GM19397 (cell line): Measurements from ENCODE around the gene SPATA4.
"Not testable (repeated sequence)": the region's sequence is repeated elsewhere in the genome, so short reads cannot be mapped to it uniquely, and the experiment has no call there.

Source experiments
- ATAC-seq: cut with Tn5 transposase; IDR thresholded peaks from one replicate; pipeline ENCODE4 v1.9.1; 2021; ENCODE audit warnings: mild to moderate bottlenecking, moderate library complexity; ENCODE audit not compliant: unreplicated experiment

The SPATA4 gene

DNA sequence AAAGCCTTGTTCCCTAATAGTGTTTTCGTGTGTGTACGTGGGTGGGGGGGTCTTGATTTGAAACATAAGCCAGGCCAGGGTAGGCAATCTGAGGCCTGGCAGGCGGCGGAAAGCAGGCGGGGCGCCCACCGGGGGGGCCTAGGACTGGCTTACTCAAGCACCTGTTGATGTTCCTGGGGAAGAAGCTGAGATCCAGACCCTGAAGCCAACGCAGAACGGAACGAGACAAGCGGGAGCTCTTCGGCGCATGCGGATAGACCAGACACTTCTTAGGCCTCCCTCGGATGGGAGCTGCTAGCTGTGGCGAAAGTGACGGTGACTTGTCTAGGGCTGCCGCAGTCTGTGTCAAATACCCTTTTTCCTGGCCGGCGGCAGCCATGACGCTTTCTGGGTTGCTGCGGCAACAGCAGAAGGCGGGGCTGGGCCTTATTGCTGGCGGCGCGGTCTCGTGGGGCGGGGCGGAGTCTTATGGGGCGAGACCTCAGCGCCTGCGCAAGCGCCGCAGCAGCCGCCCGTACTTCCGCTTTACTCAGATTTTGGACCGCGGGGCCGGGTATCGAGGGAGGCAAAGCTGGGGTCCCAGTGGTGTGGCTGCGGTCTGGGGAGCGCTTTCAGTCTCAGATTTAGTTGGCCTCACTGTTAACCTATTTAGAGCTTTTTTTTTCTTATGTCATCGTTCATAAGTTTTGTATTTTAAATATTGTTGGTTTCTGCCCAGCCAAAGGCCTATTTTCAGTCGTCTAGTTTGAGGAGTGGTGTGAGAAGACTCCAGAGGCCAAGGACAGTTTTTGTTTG lies at the start of gene SPATA4:
TSS of gene SPATA4 (minus strand) at position 402 of the 795 bp plus-strand sequence. CDS start at position 379, 23 bp downstream.
- peak; percentile 99 for ATAC-seq

DNA sequence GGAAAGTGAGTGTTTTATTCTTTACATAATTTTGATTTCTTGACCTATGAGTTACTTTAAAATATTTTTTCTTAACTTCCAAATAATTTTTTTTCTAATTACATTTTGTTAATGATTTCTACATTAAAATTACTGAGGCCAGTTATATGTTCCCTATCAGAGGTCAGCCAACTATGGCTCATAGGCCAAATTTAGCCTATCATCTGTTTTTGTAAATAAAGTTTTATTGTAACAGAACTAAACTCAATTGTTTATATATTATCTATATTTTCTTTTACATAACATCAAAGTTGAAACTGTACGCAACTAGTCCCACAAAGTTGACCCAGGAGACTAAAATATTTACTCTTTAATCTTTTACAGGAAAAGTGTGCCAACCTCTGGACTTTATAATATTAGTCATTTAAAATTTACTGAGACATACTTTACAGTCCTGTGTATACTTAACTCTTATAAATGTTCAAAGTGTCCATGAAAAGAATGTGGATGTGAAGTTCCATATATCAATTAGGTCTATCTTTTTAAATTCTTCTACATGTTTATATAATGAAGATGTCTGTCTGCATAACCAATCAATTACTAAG lies 47.5 kb upstream of the SPATA4 start:
- no peak for ATAC-seq

DNA sequence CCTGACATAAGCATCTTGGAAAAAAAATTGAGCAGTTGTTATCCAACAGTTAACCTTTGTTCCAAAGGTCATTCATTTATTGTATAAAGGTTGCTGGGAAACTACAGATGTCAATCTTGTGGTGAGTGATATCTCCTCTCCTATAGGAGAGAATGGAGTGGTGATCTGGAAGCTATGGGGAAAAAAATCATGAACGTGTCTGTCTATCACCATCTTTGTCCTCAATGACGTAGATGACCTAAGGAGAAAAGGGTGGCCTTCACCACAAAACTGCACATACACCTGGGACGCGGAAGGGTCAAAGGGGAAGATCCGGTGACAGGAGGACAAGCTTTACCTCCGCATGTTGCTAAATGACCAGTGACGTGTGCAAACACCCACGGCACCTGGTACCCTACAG lies 46.3 kb upstream of the SPATA4 start:
- no peak for ATAC-seq

- ATAC-seq = no peak
Measured at GRCh38 chr4:176238826-176239225, 43.4 kb upstream of the SPATA4 start.

- no peak for ATAC-seq
Measured at GRCh38 chr4:176238157-176238610, 42.8 kb upstream of the SPATA4 start.

- no peak for ATAC-seq
Measured at GRCh38 chr4:176236946-176237345, 41.6 kb upstream of the SPATA4 start.

GRCh38 chr4:176230836-176231235 lies 35.5 kb upstream of the SPATA4 start:
- no peak for ATAC-seq

- ATAC-seq = no peak
Measured at GRCh38 chr4:176229645-176230044, 34.3 kb upstream of the SPATA4 start.

- no peak for ATAC-seq
Measured at GRCh38 chr4:176226736-176227135, 31.4 kb upstream of the SPATA4 start.

- no peak for ATAC-seq
Measured at GRCh38 chr4:176223561-176223960, 28.2 kb upstream of the SPATA4 start.

DNA sequence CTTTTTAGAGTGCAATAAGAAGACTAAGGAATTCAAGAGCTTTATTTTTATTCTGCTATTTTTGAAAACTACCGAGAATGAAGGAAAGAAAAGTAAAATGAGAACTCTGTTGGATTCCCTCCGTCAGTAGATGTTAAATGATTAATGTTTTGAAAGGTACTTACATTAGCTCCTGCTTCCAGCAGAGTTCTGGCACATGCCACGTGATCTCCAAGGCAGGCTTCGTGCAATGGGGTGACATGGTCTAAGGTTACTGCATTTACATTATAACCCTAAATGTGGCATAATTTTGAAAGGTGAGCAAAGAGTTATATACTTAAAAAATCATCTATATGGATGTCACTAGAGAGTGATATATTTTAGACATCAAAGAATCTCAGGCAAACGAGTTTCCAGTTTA lies 26.8 kb upstream of the SPATA4 start:
- no peak for ATAC-seq

- no peak for ATAC-seq
Measured at GRCh38 chr4:176217510-176217909, 22.1 kb upstream of the SPATA4 start.

DNA sequence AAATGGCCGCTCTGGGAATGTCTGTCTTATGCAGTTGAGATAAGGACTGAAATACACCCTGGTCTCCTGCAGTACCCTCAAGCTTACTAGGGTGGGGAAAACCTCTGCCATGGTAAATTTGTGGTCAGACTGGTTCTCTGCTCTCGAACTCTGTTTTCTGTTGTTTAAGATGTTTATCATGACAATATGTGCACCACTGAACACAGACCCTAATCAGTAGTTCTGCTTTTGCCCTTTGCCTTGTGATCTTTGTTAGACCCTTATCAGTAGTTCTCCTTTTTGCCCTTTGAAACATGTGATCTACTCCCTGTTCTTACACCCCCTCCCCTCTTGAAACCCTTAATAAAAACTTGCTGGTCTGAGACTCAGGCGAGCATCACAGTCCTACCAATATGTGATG lies 17.0 kb upstream of the SPATA4 start:
- ATAC-seq = not testable (repeated sequence)

DNA sequence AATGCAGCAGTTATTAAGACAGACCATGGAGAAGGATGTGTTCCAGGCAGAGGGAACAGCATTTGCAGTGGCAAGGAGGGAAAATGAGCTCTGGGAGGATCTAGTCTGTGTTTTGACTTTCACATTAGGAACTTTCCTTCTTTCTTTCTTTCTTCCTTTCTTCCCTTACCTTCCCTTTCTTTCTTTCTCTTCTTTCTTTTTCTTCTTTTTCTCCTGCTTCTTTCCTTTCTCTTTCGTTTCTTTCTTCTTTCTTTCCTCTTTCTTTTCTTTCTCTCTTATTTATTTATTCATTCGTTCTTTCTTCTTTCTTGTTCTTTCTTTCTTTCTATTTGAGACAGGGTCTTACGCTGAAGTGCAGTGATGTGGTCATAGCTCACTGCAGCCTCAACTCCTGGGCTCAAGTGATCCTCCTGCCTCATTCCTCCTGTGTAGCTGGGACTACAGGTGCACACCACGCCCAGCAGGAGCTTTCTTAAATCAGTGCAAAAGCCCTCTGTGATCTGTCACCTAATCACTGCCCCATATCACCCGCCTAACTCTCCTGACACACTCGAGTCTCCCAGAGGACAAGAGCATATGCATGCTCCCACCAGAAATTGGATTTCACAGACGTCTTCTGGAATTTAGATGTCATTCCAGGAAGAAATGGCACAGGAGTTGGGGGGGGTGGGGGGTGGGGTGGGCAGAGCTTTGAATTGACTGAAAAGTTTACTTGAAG lies 15.4 kb upstream of the SPATA4 start:
- ATAC-seq = no peak

- ATAC-seq = no peak
Measured at GRCh38 chr4:176210101-176210500, 14.7 kb upstream of the SPATA4 start.

GRCh38 chr4:176209535-176209934 lies 14.2 kb upstream of the SPATA4 start:
- no peak for ATAC-seq

GRCh38 chr4:176207839-176208238 lies 12.5 kb upstream of the SPATA4 start:
- ATAC-seq = no peak

DNA sequence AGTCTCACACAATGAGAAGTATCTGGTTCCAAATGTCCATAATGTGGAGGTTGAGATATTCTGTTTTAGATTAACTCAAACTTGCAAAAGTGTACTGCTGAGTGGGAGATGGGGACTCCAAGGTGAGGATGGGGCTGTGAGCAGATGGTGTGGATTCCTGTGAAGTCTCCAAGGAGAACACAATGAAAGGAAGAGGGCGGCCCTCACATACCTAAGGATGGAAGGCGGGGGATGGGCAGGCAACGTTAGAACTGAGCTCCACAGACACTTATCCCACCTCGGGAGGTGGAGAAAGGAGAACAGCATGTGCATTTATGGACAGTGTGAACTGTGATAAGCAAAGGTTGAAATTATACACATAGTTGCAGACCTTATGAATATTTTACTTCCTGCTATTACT lies 9.9 kb upstream of the SPATA4 start:
- no peak for ATAC-seq

DNA sequence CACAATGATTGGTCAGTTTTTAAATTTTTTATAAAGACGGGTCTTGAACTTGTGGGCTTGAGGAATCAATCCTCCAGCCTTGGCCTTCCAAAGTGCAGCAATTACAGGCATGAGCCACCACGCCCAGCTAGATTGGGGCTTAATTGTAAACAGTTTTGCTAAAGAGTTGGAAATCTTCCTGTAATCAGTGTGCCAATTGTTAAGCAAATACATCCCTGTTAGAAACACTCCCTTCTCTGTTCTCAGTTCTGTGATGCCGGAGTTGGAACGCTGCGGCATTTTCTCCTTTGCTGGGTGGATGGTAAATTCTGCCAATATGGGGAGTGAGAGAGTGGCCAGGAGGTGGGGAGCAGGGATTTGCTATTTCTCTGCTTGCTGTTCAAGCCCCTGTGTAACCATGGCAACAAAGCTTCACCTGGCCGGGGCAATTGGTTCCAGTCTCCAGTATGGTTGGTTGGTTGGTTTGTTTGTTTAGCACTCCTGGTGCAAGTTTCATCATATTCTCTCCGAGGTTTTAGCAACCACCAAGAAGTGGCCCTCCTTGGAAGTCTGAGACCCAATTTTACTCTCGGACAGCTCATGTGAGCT lies 3.0 kb upstream of the SPATA4 start:
- no peak for ATAC-seq

- no peak for ATAC-seq
Measured at GRCh38 chr4:176193938-176194337, 1.4 kb downstream of the SPATA4 start.

DNA sequence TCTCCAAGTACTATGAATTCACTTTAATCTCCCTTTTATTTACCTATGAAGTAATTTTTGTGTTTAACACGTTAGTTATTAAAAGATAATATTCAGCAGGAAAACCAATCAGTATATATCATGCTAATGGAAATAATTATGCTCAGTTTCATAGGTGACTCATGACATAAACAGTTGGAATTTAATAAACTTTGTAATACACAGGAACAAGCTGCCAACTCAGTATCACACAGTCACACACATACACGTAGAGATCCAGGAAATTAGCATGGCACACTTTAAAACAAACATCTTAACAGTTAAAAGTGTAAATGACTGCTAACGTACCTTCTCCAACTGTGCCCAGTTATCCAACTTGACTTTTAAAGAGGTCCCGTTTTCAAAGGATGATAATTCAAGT lies 2.3 kb downstream of the SPATA4 start:
- no peak for ATAC-seq
